ENCODE measurements around the gene GADD45GIP1. TPM values are rescaled to one million over a fixed set of nuclear protein-coding genes. Genes with fewer than 3 reads are reported as not detected.
A peak's percentile ranks its signal among the peaks of the same experiment; 100 is the strongest.

Gene GADD45GIP1
- total RNA-seq, 1 experiment from 2014 or later: 35.9 TPM

- peak overlapping the region; percentile 66 for H2AFZ ChIP-seq (ENCODE audit: low read depth, low read length, poor library complexity, severe bottlenecking)
- intact Hi-C loops (cut with micrococcal nuclease): loop anchor here (1.0 kb wide), 3 partner anchors 51 to 111 kb away; no protein-coding TSS in a partner anchor
- H3K79me2 ChIP-seq (ENCODE audit: insufficient read depth, low read length): no peaks in the 10 kb centered on the region
- H3K36me3 ChIP-seq (ENCODE audit: control insufficient read depth in 1 of 2, insufficient read depth in 2 of 2, low read length in 2 of 2): no peaks in the 10 kb centered on the region
- peak overlapping the region; percentile 21; the same call in 1 of the 2 replicates for H3K9ac ChIP-seq (ENCODE audit: low read length)
- H3K4me3 ChIP-seq (replicated peaks in 1 of 2; ENCODE audit: low read depth in 1 of 2, low read length in 2 of 2): no peak overlapping the region
- H3K9me3 ChIP-seq (ENCODE audit: control insufficient read depth in 1 of 2, insufficient read depth in 1 of 2, low read depth in 1 of 2, low read length in 2 of 2): no peaks in the 10 kb centered on the region
- no TSS peak for BruUV-seq (replicated peaks)
- RAD21 ChIA-PET (ENCODE audit: low non-redundant PET in 1 of 2, low total read pairs in 2 of 2, uncharacterized antibody in 2 of 2, unreplicated experiment in 2 of 2): interaction anchor here (1.0 to 1.6 kb wide), 2 partner anchors 78 to 111 kb away, joined by 3 to 5 read pairs; no protein-coding TSS in a partner anchor
- CTCF ChIA-PET: interaction anchor here (1.0 to 2.2 kb wide), 4 partner anchors 75 to 111 kb away, joined by 3 to 27 read pairs (median 4); no protein-coding TSS in a partner anchor
- TF ChIP-seq RAD21 (IDR thresholded peaks at IDR 0.05; ENCODE audit: low read depth) (no peak), SP1 (IDR thresholded peaks at IDR 0.05; ENCODE audit: low read depth) (no peak), FOSL1 (IDR thresholded peaks at IDR 0.05; ENCODE audit: low read depth) (no peak)
- H3K4me1 ChIP-seq (ENCODE audit: control insufficient read depth in 1 of 2, insufficient read depth in 2 of 2, low read length in 2 of 2): peaks cover 21 to 29% of the 10 kb centered on the region in 2 experiments; a peak in 3 of 4 replicates
- H3K27ac ChIP-seq (ENCODE audit: low read depth, low read length): no peak overlapping the region
- no peaks in the 10 kb centered on the region for H3K9me2 ChIP-seq (ENCODE audit: insufficient read depth)
- peak overlapping the region; percentile 55 for H3K4me2 ChIP-seq (ENCODE audit: low read length)
- no peaks in the 10 kb centered on the region for H3K27me3 ChIP-seq (ENCODE audit: insufficient read depth, low read length)
- ATAC-seq (peak; percentile 5), DNase-seq (ENCODE audit: low read depth, low spot score) (no peak)
- H4K20me1 ChIP-seq (ENCODE audit: insufficient read depth): no peaks in the 10 kb centered on the region
- POLR2A ChIA-PET: interaction anchor here (1.0 kb wide), 1 partner anchor 111 kb away, joined by 3 read pairs; no protein-coding TSS in a partner anchor
Measured at GRCh38 chr19:12983091-12983490, 26.1 kb upstream of the GADD45GIP1 start.

GRCh38 chr19:12982648-12983047, 25.6 kb upstream of the GADD45GIP1 start:
- Histone ChIP-seq H3K27ac (ENCODE audit: low read depth, low read length) (no peak overlapping the region), H3K79me2 (ENCODE audit: insufficient read depth, low read length) (no peaks in the 10 kb centered on the region), H4K20me1 (ENCODE audit: insufficient read depth) (no peaks in the 10 kb centered on the region), H3K4me1 (ENCODE audit: control insufficient read depth in 1 of 2, insufficient read depth in 2 of 2, low read length in 2 of 2) (peaks cover 21 to 33% of the 10 kb centered on the region in 2 experiments; a peak in 3 of 4 replicates), H2AFZ (ENCODE audit: low read depth, low read length, poor library complexity, severe bottlenecking) (no peak overlapping the region), H3K4me3 (replicated peaks in 1 of 2; ENCODE audit: low read depth in 1 of 2, low read length in 2 of 2) (no peak overlapping the region), H3K36me3 (ENCODE audit: control insufficient read depth in 1 of 2, insufficient read depth in 2 of 2, low read length in 2 of 2) (no peaks in the 10 kb centered on the region), H3K27me3 (ENCODE audit: insufficient read depth, low read length) (no peaks in the 10 kb centered on the region), H3K4me2 (ENCODE audit: low read length) (no peak overlapping the region), H3K9me3 (ENCODE audit: control insufficient read depth in 1 of 2, insufficient read depth in 1 of 2, low read depth in 1 of 2, low read length in 2 of 2) (no peaks in the 10 kb centered on the region), H3K9ac (ENCODE audit: low read length) (no peak overlapping the region), H3K9me2 (ENCODE audit: insufficient read depth) (no peaks in the 10 kb centered on the region)
- ChIA-PET RAD21 (ENCODE audit: low non-redundant PET in 1 of 2, low total read pairs in 2 of 2, uncharacterized antibody in 2 of 2, unreplicated experiment in 2 of 2) (no interaction called here), CTCF (interaction anchor here (1.5 to 8.0 kb wide), 3 partner anchors 75 to 111 kb away, joined by 3 to 94 read pairs (median 27); no protein-coding TSS in a partner anchor), POLR2A (interaction anchor here (1.0 kb wide), 1 partner anchor 112 kb away, joined by 3 read pairs; no protein-coding TSS in a partner anchor)
- TF ChIP-seq SP1 (IDR thresholded peaks at IDR 0.05; ENCODE audit: low read depth) (no peak), ELF1 (IDR thresholded peaks at IDR 0.05; ENCODE audit: borderline replicate concordance, low read depth) (no peak), EGR1 (IDR thresholded peaks at IDR 0.05; ENCODE audit: low read depth) (no peak), ZNF274 (IDR thresholded peaks at IDR 0.05; ENCODE audit: low read depth, low read length) (no peak), JUND (IDR thresholded peaks at IDR 0.05) (no peak), CEBPB (IDR thresholded peaks at IDR 0.05; ENCODE audit: low read depth) (no peak)
- TF ChIP-seq, protein P1, sequence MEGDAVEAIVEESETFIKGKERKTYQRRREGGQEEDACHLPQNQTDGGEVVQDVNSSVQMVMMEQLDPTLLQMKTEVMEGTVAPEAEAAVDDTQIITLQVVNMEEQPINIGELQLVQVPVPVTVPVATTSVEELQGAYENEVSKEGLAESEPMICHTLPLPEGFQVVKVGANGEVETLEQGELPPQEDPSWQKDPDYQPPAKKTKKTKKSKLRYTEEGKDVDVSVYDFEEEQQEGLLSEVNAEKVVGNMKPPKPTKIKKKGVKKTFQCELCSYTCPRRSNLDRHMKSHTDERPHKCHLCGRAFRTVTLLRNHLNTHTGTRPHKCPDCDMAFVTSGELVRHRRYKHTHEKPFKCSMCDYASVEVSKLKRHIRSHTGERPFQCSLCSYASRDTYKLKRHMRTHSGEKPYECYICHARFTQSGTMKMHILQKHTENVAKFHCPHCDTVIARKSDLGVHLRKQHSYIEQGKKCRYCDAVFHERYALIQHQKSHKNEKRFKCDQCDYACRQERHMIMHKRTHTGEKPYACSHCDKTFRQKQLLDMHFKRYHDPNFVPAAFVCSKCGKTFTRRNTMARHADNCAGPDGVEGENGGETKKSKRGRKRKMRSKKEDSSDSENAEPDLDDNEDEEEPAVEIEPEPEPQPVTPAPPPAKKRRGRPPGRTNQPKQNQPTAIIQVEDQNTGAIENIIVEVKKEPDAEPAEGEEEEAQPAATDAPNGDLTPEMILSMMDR (IDR thresholded peaks at IDR 0.05 in 2 of 3, conservative IDR thresholded peaks at IDR 0.05 in 1 of 3; ENCODE audit: borderline replicate concordance in 1 of 3, insufficient read depth in 1 of 3, low read depth in 2 of 3, low read length in 2 of 3): no peak
- intact Hi-C loops (cut with micrococcal nuclease): loop anchor here (1.0 kb wide), 3 partner anchors 52 to 112 kb away; no protein-coding TSS in a partner anchor
- no TSS peak for BruUV-seq (replicated peaks)
- DNase-seq (ENCODE audit: low read depth, low spot score): no peak
- ATAC-seq: no peak
